Measurements from ENCODE around the gene ADIRF.
A peak's percentile ranks its signal among the peaks of the same experiment; 100 is the strongest.
"Not testable (repeated sequence)": the region's sequence is repeated elsewhere in the genome, so short reads cannot be mapped to it uniquely, and the experiment has no call there.

ADIRF gene

DNA sequence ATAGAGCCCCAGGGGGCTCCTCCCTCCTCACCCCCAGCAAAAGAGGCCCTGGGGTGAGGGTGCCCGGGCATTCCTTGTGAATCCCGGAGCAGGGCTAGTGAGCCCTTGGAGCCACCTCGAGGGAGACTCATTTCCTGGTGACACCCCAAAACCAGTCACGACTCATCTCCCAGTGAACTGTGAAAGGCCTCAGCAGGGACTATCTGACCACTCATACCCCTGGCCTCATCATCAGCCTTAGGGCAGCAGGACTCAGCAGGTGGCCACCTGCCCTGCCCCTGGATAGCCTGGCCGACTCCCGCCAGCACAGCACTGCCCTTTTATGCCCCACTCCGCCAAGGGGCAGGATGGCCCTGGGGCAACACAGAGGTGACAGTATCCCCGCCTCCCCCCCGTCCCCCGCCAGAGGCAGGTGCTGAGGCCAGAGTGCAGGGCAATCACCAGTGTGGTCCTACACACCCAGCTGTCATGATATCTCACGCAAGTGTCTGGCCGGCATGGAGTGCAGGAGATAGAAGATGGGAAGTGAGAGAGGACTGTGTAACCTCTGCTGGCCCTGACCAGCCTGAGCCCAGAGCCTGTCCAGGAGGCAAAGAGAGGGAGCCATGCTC is 6.7 kb upstream of the ADIRF start:
- DNase-seq: no peak

DNA sequence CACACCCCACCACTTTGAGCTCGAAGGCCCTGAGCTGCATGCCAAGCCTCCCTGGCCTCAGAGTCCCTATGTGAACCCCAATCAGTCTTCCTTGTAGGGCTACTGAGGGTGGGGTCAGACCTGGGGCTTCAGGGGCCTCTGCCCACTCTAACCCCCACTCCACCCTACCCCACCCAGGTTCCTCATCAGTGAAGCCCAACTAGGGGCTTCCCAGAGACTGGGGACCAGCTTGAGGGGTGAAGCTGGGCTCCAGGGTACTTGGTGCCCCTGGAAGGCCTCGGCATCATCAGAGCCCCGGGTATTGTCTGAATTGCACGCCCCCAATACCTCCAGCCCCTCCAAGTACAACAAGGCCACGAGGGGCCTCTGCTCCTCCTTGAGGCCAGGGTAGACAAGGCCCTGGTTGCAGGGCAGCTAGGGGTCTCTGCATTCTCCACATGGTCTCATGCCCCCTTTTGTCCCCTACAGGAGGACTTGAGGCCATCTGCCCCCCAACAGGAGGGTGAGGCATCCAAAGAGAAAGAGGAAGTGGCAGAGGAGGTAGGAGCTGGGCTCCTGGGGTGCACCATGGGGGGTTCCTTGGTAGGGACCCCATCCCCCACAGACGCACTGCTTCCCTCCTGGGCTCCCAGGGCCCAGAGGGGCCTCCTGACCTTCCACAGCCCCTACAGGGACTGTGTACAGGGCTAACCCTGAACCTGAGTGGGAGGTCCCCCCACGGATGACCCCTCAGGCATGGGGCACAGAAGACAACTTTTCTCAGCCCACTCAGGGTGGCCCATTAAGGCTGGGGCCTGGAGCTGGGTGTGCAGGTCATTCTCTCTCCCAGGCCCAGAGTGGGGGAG is 5.9 kb upstream of the ADIRF start:
- DNase-seq: no peak

GRCh38 chr10:86962981-86963310 is 5.3 kb upstream of the ADIRF start:
- no peak for DNase-seq

DNA sequence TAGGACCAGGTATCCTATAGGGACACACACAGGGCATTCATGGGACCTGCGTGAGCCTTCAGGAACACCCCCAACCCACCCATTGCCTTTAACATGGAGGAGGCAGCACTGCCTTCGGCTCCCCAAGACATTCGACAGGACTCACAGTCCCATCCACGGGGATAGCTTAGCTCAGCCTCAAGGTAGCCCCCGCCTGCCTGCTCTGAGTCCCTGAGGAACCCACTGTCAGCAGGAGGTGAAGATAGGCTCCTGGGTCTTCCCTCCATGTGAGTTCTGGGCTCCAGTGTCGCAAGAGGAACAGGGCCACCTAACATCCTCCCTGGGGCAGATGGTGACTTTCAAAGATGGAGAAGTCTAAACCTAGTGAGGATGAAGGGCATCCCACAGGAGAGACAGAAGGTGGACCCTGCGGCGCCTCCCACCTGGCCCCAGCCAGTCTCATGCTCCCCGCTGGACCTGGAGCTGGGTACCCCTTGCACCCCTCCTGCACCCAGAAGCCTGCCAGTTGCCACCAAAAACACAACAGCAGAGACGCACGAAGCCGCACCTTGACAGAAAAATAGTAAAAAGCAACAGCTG is 4.9 kb upstream of the ADIRF start:
- no peak for DNase-seq

GRCh38 chr10:86964061-86964846 is 4.0 kb upstream of the ADIRF start:
- DNase-seq: no peak

GRCh38 chr10:86964847-86965190 is 3.5 kb upstream of the ADIRF start:
- DNase-seq: no peak

DNA sequence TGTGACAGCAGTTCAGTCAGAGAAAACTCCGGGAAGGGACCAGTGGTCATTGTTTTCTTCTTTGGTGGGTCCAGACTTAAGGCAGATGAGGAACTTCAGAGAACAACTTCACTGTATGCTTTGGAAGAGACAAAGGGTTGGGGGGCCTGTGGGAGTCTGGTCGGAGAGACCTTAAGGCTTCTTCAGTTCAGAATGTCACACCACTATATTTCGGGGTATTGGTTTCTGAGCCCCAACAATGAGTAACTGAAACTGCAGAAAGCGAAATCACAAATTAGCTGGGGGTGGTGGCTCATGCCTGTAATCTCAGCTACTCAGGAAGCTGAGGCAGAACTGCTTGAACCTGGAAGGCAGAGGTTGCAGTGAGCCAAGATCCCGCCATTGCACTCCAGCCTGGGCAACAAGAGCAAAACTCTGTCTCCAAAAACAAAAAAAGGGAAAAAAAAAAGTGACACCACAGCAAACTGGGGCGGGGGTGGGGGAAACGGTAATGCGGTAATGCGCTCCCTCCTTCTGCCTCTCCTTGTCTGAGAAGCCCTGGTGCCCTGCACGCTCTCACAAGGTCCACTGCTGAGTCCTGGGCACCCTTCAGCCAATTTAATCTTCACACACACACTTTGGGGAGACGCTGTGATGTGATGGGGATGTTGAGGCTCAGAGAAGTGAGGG is 2.2 kb upstream of the ADIRF start:
- no peak for DNase-seq

DNA sequence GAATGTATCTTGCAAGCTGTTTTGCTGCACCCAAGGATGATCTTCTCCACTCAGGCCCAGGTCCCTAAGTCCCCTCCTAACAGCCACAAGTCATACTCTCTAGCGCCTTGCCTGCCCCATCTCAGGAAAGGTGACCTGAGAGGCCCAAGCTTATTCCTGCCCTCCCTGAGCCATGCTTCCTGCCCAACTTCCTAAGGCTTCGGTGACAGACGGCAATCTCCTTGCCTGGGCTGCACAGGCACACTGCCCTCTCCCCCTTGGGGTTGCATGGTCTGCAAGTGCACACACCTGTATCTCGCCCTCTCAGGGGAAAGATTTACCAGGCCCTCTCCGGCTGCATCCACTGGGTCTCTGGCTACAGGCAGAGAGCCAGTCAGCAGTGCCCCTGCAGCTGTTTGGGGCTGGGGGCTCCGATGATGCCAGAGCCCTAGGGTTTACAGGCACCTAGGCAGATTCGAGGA is 771 bp upstream of the ADIRF start:
- DNase-seq: no peak

DNA sequence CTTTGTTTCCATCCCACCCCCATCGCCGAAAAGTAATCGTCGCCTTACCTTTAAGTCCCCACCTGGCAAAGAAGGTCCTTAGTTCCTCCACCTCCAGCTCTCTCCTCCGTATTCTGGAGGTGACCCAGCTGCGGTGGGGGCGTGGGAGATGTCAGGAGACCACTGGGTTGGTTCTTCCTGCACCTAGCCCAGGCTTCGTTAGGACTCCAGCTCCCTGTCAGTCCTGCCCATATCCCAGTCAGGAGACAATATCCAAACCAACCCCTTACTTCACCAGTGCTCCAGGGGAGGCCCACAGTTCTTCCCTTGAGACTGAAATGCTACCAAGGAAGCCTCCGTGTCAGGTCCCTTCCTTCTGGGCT is 693 bp downstream of the ADIRF start:
- no peak for DNase-seq

DNA sequence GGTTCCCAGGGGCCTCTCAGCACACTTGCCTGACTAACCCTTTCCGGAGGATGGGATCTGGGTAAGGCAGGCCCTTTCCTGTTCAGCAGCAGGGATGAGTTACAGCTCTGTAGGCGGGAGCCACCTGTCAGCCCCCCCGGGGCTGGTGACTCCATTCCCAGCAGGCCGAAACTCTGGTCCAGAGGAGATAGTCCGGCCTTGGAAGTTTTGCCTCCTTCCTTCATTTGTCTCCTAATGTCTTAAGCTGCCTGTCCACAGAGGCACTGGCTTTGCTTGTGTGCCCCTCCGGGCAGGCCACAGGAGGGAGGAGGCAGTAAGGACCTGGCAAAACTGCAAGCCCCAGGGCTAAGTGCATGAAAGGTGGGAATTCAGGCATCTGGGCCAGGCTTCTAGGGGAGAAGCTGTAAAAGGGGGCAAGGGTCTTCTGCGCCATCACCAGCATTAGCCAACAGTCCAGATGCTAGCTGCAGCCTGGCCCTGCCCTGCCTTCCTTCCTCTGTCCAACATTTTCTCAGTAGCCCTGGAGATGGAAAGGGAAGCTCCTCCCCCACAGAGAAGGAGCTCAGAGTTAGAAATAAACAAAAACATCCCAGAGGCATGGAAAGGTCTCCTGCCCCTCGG is 1.2 kb downstream of the ADIRF start:
- no peak for DNase-seq

DNA sequence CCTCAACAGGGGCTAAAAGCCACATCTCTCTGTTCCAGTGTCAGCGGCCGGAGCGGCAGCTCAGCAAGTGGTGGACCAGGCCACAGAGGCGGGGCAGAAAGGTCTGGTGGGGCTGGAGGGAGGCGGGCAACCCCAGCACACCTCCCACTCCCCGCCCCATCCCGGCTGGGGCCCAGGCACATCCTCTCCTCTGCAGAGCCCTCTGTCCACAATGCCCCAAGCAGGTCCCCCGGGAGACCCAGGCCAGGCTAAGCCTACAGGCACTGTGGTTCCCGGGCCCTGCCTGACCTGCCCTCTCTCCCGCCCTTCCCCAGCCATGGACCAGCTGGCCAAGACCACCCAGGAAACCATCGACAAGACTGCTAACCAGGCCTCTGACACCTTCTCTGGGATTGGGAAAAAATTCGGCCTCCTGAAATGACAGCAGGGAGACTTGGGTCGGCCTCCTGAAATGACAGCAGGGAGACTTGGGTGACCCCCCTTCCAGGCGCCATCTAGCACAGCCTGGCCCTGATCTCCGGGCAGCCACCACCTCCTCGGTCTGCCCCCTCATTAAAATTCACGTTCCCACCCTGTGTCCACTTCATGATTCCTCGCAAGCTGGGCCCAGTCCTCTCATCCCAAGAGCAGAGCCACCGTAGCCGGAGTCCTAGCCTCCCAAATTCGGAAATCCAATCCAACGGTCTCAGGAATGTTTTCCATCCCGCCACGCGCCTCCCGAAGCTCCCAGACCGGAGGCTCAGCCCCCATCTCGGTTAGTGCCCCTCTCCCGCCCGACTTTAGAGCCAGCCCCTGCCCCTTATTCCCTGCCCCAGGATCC is 2.1 kb downstream of the ADIRF start:
- DNase-seq: no peak

DNA sequence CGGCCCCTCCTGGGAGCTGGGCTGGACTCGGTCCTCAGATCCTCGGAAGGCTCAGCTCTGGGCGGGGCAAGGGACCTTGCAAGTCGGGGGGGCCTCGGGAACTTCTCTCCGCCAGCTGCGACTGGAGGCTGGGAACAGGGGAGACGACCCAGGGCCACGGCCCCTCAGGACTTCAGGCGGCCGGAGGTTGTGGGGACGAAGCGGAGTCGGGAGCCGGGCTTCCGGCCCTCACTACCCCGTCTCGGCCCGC is 2.6 kb downstream of the ADIRF start:
- DNase-seq: no peak

GRCh38 chr10:86971232-86971991 is 3.1 kb downstream of the ADIRF start:
- peak; percentile 82 for DNase-seq

DNA sequence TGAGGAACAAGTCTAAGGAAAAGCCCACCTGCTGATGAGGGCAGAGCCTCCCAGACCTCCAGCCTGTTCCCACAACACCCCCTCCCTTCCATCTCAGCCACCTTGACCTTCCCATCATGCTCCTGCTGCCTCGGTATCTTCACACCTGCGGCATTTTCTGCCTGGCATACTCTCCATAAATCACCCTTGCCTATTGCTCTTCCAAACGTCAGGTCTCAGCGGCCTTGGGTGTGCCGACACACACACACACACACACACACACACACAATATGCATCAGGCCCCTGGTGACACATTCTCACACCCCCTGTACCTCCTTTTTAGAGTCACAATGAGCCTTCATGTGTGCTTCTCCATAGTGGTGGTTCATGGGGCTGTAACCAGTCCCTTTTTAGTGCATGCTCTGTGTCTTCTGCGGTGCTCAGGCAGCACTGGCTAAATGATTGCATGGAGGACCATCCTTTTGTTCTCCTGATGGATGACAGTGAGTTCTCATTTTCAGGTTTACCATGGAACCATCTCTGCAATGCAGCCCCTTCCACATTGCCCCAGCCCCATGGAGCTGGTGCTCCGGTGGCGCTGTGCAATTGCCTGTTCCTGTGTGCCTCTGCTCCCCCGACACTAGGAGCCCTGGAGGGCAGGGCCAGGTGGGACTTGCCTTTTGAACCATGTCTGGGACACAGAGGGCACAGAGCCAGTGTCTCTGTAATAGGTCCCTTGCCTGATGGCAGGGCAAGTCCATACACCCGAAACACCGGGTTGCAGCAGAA is 4.5 kb downstream of the ADIRF start:
- no peak for DNase-seq

GRCh38 chr10:86974484-86974883 is 6.2 kb downstream of the ADIRF start:
- DNase-seq: no peak

DNA sequence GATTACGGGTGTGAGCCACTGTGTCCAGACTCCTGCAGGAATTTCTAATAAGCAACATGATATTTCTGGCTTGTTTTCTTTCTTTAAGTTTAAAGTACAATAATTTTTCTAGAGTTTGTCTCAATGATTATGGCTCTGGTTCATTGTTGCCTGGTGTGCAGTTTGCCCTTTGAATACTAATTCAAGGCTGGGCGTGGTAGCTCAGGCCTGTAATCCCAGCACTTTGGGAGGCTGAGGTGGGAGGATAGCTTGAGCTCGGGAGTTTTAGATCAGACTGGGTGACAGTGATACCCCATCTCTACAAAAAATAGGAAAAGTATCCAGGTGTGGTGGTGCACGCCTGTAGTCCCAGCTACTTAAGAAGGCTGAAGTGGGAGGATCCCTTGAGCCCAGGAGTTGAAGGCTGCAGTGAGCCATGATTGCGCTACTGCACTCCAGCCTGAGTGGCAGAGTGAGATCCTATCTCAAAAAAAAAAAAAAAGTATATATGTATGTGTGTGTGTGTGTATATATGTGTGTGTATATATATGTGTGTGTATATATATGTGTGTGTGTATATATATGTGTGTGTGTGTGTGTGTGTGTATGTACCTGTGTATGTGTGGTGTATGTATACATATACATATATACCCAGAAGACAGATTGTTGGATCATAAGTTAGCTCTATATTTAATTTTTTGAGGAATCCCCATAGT is 8.2 kb downstream of the ADIRF start:
- no peak for DNase-seq

- DNase-seq: not testable (repeated sequence)
Observed at GRCh38 chr10:86978457-86978856, 10.2 kb downstream of the ADIRF start.

DNA sequence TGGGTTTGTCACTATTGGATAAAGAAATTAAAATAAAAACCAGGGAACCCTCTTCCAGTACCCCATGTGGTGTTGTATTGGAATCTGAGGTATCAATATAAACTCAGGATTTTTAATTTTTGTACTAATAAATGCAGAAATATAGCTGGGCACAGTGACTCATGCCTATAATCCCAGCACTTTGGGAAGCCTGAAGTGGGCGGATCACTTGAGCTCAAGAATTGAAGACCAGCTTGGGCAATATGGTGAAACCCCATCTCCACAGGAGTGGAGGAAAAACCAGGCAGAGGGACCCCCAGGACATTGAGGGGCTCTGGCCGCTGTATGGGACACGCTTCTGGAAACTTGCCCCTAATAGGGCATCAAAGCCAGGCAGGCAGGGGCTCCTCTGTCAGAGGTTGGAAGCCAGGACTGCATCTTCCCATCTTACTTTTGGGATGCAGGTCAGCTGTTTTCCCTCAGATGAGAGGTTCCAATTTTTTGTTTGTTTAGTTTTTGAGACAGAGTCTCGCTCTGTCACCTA is 11.1 kb downstream of the ADIRF start:
- no peak for DNase-seq

- DNase-seq: no peak
Observed at GRCh38 chr10:86979977-86980448, 11.7 kb downstream of the ADIRF start.

All from activated CD4-positive, alpha-beta T cell treated with anti-CD3 and anti-CD28 coated beads, Interleukin-2, amount 50 U/mL, for 4 hours (primary cell).